SU-DHL-6 (cell line): Measurements from ENCODE around the gene CDKL4.

Experiments used
- CTCF ChIP-seq: fragments of 200-600 bp; sonication (generic); IDR thresholded peaks from one replicate; pipeline ENCODE4 v1.5.1; 2017; ENCODE audit warnings: antibody characterized with exemption, mild to moderate bottlenecking, low read length, moderate library complexity; ENCODE audit not compliant: insufficient read depth, poor library complexity, severe bottlenecking
- EZH2phosphoT487 ChIP-seq: fragments of 200-600 bp; sonication (generic), shearing (Covaris generic); conservative IDR thresholded peaks from 2 replicates; pipeline ENCODE4 v1.6.1; 2018; ENCODE audit warnings: mild to moderate bottlenecking, antibody characterized with exemption, low read length, moderate library complexity, mixed read lengths

- no peak for TF ChIP-seq CTCF
- TF ChIP-seq EZH2phosphoT487, result no peak
These were observed 22.3 kb downstream of the CDKL4 start for GRCh38 chr2:39221459-39221858.
